Stimulated activated CD4-positive, alpha-beta T cell treated with anti-CD3 and anti-CD28 coated beads, Interleukin-2, amount 100 ng/mL, for 48 hours (primary cell): Measurements from ENCODE around the gene DTX3L.

Experiments
- DNase-seq, 2 donors: peaks; one replicate each; pipeline ENCODE4 v3.0.0-alpha.2; 2020

Gene DTX3L

GRCh38 chr3:122608916-122609315, 44.8 kb downstream of the DTX3L start:
- no peak for DNase-seq

GRCh38 chr3:122609798-122610559, 45.8 kb downstream of the DTX3L start:
- DNase-seq, result peak; percentile 3

GRCh38 chr3:122612696-122613095, 48.6 kb downstream of the DTX3L start:
- no peak for DNase-seq

GRCh38 chr3:122615303-122615702, 51.2 kb downstream of the DTX3L start:
- no peak for DNase-seq

- no peak for DNase-seq
Measured at GRCh38 chr3:122618614-122619013, 54.5 kb downstream of the DTX3L start.

- DNase-seq, result no peak
Measured at GRCh38 chr3:122619040-122619439, 54.9 kb downstream of the DTX3L start.

GRCh38 chr3:122620399-122620798, 56.3 kb downstream of the DTX3L start:
- DNase-seq, result no peak

- no peak for DNase-seq
Measured at GRCh38 chr3:122621112-122621511, 57.0 kb downstream of the DTX3L start.

- no peak for DNase-seq
Measured at GRCh38 chr3:122623031-122623829, 59.1 kb downstream of the DTX3L start.
